NCI-H1694 (cell line): Measurements from ENCODE around the gene BCAN.
A peak's percentile ranks its signal among the peaks of the same experiment; 100 is the strongest.

Experiments used
- DNase-seq: peaks from one replicate; lab custom pipeline; 2025; lab: John Stamatoyannopoulos, UW

Gene BCAN

GRCh38 chr1:156644640-156645039 is 2.7 kb downstream of the BCAN start:
- DNase-seq, result no peak

- DNase-seq, result no peak
Measured at GRCh38 chr1:156645056-156645455, 3.1 kb downstream of the BCAN start.

GRCh38 chr1:156645666-156646065 is 3.7 kb downstream of the BCAN start:
- no peak for DNase-seq

- DNase-seq, result no peak
Measured at GRCh38 chr1:156646738-156647211, 4.9 kb downstream of the BCAN start.

- DNase-seq, result no peak
Measured at GRCh38 chr1:156647351-156647750, 5.4 kb downstream of the BCAN start.

- no peak for DNase-seq
Measured at GRCh38 chr1:156648496-156648895, 6.6 kb downstream of the BCAN start.

GRCh38 chr1:156648951-156649350 is 7.0 kb downstream of the BCAN start:
- DNase-seq, result no peak

GRCh38 chr1:156652131-156652991 is 10.4 kb downstream of the BCAN start:
- DNase-seq, result no peak

- no peak for DNase-seq
Measured at GRCh38 chr1:156652992-156653355, 11.1 kb downstream of the BCAN start.

GRCh38 chr1:156654700-156655099 is 12.8 kb downstream of the BCAN start:
- DNase-seq, result peak; percentile 68

- peak; percentile 70 for DNase-seq
Measured at GRCh38 chr1:156655151-156655903, 13.4 kb downstream of the BCAN start.

- no peak for DNase-seq
Measured at GRCh38 chr1:156655904-156656516, 14.1 kb downstream of the BCAN start.

GRCh38 chr1:156656806-156657740 is 15.2 kb downstream of the BCAN start:
- DNase-seq, result peak; percentile 80

- no peak for DNase-seq
Measured at GRCh38 chr1:156657741-156658319, 15.9 kb downstream of the BCAN start.

GRCh38 chr1:156658496-156658895 is 16.6 kb downstream of the BCAN start:
- DNase-seq, result no peak

GRCh38 chr1:156658945-156659574 is 17.1 kb downstream of the BCAN start:
- no peak for DNase-seq

GRCh38 chr1:156659661-156659987 is 17.7 kb downstream of the BCAN start:
- DNase-seq, result no peak

- peak; percentile 95 for DNase-seq
Measured at GRCh38 chr1:156659988-156660751, 18.3 kb downstream of the BCAN start.

- DNase-seq, result no peak
Measured at GRCh38 chr1:156660752-156661112, 18.8 kb downstream of the BCAN start.
